Naive thymus-derived CD4-positive, alpha-beta T cell (primary cell): ENCODE measurements around the gene VAPB. TPM values are rescaled to one million over a fixed set of nuclear protein-coding genes. Genes with fewer than 3 reads are reported as not detected.

ENCODE experiments used
- ATAC-seq: fragments of 150-1000 bp; cut with Tn5 transposase; 2 replicates; pipeline ENCODE4 v1.10.0; 2021; ENCODE audit warnings: mild to moderate bottlenecking, moderate library complexity
- CTCF ChIA-PET: fragments of 350-600 bp; sonication (Branson Sonifier 250); formaldehyde crosslinking; loops from one replicate; lab custom pipeline; 2021; ENCODE audit warnings: antibody characterized with exemption; lab: Charles Lee
- POLR2A ChIA-PET: fragments of 350-600 bp; sonication (Branson Sonifier 250); formaldehyde crosslinking; loops from one replicate; lab custom pipeline; 2021; ENCODE audit warnings: antibody characterized with exemption, inconsistent platforms; lab: Charles Lee
- DNase-seq, 9 donors: peaks; one replicate each; pipeline versions ENCODE4 v3.0.0 to v3.0.0-alpha.2; 2020 to 2022; ENCODE audit warnings: mixed read lengths in 1 of 9
- H3K27ac ChIP-seq: one replicate; pipeline ENCODE4 v1.7.0; 2013; ENCODE audit warnings: mild to moderate bottlenecking, low read depth, low read length, moderate library complexity
- H3K27me3 ChIP-seq, 2 donors: one replicate each; pipeline ENCODE4 v1.7.0; 2013; ENCODE audit warnings: low read length in 2 of 2, mild to moderate bottlenecking in 2 of 2, moderate library complexity in 2 of 2; ENCODE audit not compliant: control insufficient read depth in 2 of 2, insufficient read depth in 2 of 2
- H3K36me3 ChIP-seq, 3 experiments: 1 replicate in 2 of 3; 2 replicates in 1 of 3; pipeline ENCODE4 v1.7.0; 2013; ENCODE audit warnings: low read length in 3 of 3, mild to moderate bottlenecking in 3 of 3, moderate library complexity in 1 of 3; ENCODE audit not compliant: insufficient read depth in 3 of 3, control insufficient read depth in 2 of 3
- H3K4me1 ChIP-seq, 2 donors: one replicate each; pipeline ENCODE4 v1.7.0; 2013; ENCODE audit warnings: low read length in 2 of 2, mild to moderate bottlenecking in 2 of 2, moderate library complexity in 1 of 2; ENCODE audit not compliant: control insufficient read depth in 2 of 2, insufficient read depth in 2 of 2
- H3K4me3 ChIP-seq: 2 replicates; pipeline ENCODE4 v1.7.0; 2013; ENCODE audit warnings: mild to moderate bottlenecking, low read length
- H3K9me3 ChIP-seq, 3 experiments: 1 replicate in 2 of 3; 2 replicates in 1 of 3; pipeline ENCODE4 v1.7.0; 2013; ENCODE audit warnings: low read length in 3 of 3; ENCODE audit not compliant: control insufficient read depth in 2 of 3
- H3K27ac Mint-ChIP-seq, 9 donors: one replicate each; pipeline ENCODE4 v1.8.0; 2020 to 2022; ENCODE audit warnings: mixed read lengths in 9 of 9, mild to moderate bottlenecking in 8 of 9, moderate library complexity in 5 of 9, inconsistent platforms in 2 of 9
- H3K27me3 Mint-ChIP-seq, 5 donors: one replicate each; pipeline ENCODE4 v1.8.0; 2021 to 2022; ENCODE audit warnings: mixed read lengths in 5 of 5, mild to moderate bottlenecking in 1 of 5
- H3K36me3 Mint-ChIP-seq, 5 donors: one replicate each; pipeline ENCODE4 v1.8.0; 2020 to 2022; ENCODE audit warnings: mixed read lengths in 5 of 5, mild to moderate bottlenecking in 3 of 5, inconsistent platforms in 1 of 5
- H3K4me1 Mint-ChIP-seq, 7 donors: one replicate each; pipeline ENCODE4 v1.8.0; 2020 to 2022; ENCODE audit warnings: mixed read lengths in 7 of 7, mild to moderate bottlenecking in 3 of 7, inconsistent platforms in 1 of 7
- H3K4me3 Mint-ChIP-seq, 10 donors: one replicate each; pipeline ENCODE4 v1.8.0; 2020 to 2022; ENCODE audit warnings: mild to moderate bottlenecking in 10 of 10, mixed read lengths in 10 of 10, moderate library complexity in 6 of 10, inconsistent platforms in 2 of 10
- H3K9me3 Mint-ChIP-seq, 11 donors: one replicate each; pipeline ENCODE4 v1.8.0; 2020 to 2022; ENCODE audit warnings: mixed read lengths in 11 of 11, mild to moderate bottlenecking in 4 of 11, inconsistent platforms in 1 of 11, moderate library complexity in 1 of 11
- intact Hi-C, 2 donors: fragments of 100-400 bp; cut with micrococcal nuclease; formaldehyde crosslinking; loops; one replicate each; pipeline ENCODE4 v1.15.1; 2023
- polyA plus RNA-seq, 2 donors: library from polyadenylated mRNA; unstranded; fragments of 300-500 nt; fragmentation: Illumina TruSeq; gene quantifications; one replicate each; pipeline ENCODE4 v1.2.3, GENCODE V29; 2021
- total RNA-seq, 6 experiments: library from RNA in 5 of 6; stranded (reverse) in 5 of 6; gene quantifications; 1 replicate in 5 of 6; 2 replicates in 1 of 6; pipeline ENCODE4 v1.2.3 and lab custom pipeline; 2021 to 2026

The VAPB gene
- total and polyA plus RNA-seq, 7 experiments from 2014 or later = 21.9 to 37.0 (median 25.3) TPM

DNA sequence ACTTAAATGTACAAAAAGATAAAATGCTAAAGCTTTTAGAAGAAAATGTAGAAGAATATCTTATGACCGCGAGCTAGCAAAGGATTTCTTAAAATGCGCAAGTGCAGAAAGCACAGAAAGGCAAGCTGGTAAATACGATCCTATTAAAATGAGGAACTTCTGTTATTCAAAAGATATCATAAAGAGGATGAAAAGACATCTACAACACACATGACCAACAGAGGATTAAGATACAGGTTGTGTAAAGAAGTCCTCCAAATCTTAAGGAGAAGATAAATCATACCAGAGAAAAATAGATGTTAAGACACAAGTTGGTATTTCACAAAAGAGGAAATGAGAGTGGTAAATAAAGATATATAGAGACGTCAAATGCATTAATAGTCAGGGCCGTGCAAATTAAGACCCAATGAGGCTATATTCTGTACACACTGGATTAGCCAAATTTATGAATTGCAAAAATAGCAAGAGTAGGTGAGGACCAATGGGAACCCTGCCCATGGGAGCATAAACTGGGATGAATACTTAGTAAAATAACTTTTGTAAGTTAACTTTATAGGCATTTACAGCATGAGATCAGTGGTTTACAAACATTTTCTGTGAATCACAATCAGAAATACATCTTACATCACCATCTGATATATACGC is 103.2 kb downstream of the VAPB start:
- POLR2A ChIA-PET = no interaction called here
- intact Hi-C loops = no loop called here

GRCh38 chr20:58492795-58493524 is 103.9 kb downstream of the VAPB start:
- H3K36me3 ChIP-seq = no peaks in the 10 kb centered on the region
- Mint-ChIP-seq H3K4me1 (no peaks in the 10 kb centered on the region), H3K27ac (no peak overlapping the region), H3K4me3 (no peak overlapping the region), H3K36me3 (peaks cover 0 to 8% (median 4%) of the 10 kb centered on the region in 5 donors), H3K27me3 (peaks cover 6 to 9% (median 7%) of the 10 kb centered on the region in 5 donors), H3K9me3 (peaks cover 0 to 23% (median 7%) of the 10 kb centered on the region in 11 donors)
- no peaks in the 10 kb centered on the region for H3K27me3 ChIP-seq
- H3K4me1 ChIP-seq = no peaks in the 10 kb centered on the region
- intact Hi-C loops = no loop called here
- ATAC-seq = no peak
- DNase-seq = no peak
- ChIA-PET CTCF (interaction anchor here (0.8 kb wide), 1 partner anchor 10 kb away, joined by 3 read pairs; no protein-coding TSS in a partner anchor), POLR2A (no interaction called here)
- H3K27ac ChIP-seq = no peak overlapping the region
- H3K9me3 ChIP-seq = no peaks in the 10 kb centered on the region
- H3K4me3 ChIP-seq = no peak overlapping the region

More for the DNA sequence above, 103.2 kb downstream of the VAPB start:
- Mint-ChIP-seq H3K9me3 (peaks cover 0 to 30% (median 7%) of the 10 kb centered on the region in 11 donors), H3K27ac (no peak overlapping the region), H3K36me3 (peaks cover 0 to 8% (median 4%) of the 10 kb centered on the region in 5 donors), H3K27me3 (peaks cover 6 to 9% (median 7%) of the 10 kb centered on the region in 5 donors), H3K4me3 (no peak overlapping the region), H3K4me1 (no peaks in the 10 kb centered on the region)
- DNase-seq (no peak), ATAC-seq (no peak)
- no peaks in the 10 kb centered on the region for H3K9me3 ChIP-seq
- no peaks in the 10 kb centered on the region for H3K27me3 ChIP-seq
- H3K27ac ChIP-seq = no peak overlapping the region
- CTCF ChIA-PET = no interaction called here
- no peaks in the 10 kb centered on the region for H3K4me1 ChIP-seq
- no peak overlapping the region for H3K4me3 ChIP-seq
- no peaks in the 10 kb centered on the region for H3K36me3 ChIP-seq

GRCh38 chr20:58494923-58495622 is 106.0 kb downstream of the VAPB start:
- CTCF ChIA-PET = no interaction called here
- Mint-ChIP-seq H3K4me3 (no peak overlapping the region), H3K9me3 (peaks cover 0 to 5% (median 0%) of the 10 kb centered on the region in 11 donors), H3K27ac (no peak overlapping the region), H3K4me1 (no peaks in the 10 kb centered on the region), H3K36me3 (no peaks in the 10 kb centered on the region), H3K27me3 (peaks cover 0 to 11% (median 0%) of the 10 kb centered on the region in 5 donors)
- no peak for ATAC-seq
- POLR2A ChIA-PET = no interaction called here
- Histone ChIP-seq H3K9me3 (no peaks in the 10 kb centered on the region), H3K27me3 (no peaks in the 10 kb centered on the region), H3K36me3 (no peaks in the 10 kb centered on the region), H3K4me1 (no peaks in the 10 kb centered on the region), H3K4me3 (no peak overlapping the region), H3K27ac (no peak overlapping the region)
- no peak for DNase-seq
- intact Hi-C loops = no loop called here

DNA sequence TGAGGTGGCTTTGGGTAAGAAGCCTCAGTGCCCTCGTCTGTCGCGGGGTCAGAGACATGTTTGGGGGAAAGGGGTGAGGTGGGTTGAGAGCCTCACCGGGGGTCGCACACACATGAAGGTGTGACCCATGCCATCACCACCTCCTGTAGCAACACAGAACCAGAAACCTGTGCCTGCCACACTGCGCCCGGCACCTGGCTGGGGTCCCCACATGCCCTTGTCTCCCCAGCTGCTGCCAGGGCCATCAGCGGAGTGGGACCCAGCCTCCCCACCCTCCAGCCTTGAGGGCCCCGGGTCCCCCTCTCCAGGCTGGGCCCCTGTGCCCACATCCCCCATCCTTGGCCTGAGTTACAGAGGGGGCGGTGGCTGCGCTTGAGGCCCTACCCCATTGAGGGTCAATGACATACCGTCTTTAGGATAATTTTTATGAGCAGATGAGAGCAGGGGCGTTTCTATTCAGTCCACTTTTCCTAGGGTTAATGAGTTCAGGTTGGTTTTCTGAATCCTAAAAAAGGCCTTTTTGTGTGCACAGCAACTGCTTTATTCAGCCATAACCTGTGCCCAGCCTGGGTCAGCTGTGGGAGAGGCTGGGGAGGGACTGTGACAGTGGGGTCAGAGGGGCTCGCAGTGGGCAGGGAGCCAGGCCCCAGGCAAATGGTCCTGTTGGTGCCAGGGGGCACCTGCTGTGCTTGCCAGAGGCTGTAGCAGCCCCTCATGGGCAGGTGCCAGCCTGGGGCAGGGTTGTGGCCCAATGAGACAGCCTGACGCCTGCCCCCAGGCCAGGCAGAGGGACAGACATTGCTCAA is 106.8 kb downstream of the VAPB start:
- intact Hi-C loops = no loop called here
- ATAC-seq (no peak), DNase-seq (no peak)
- no peaks in the 10 kb centered on the region for H3K4me1 ChIP-seq
- H3K27ac ChIP-seq = no peak overlapping the region
- peaks cover 0 to 11% (median 0%) of the 10 kb centered on the region in 5 donors for H3K27me3 Mint-ChIP-seq
- no peaks in the 10 kb centered on the region for H3K27me3 ChIP-seq
- H3K9me3 ChIP-seq = no peaks in the 10 kb centered on the region
- no peaks in the 10 kb centered on the region for H3K4me1 Mint-ChIP-seq
- H3K27ac Mint-ChIP-seq = no peak overlapping the region
- H3K9me3 Mint-ChIP-seq = peaks cover 0 to 4% (median 0%) of the 10 kb centered on the region in 11 donors
- H3K36me3 Mint-ChIP-seq = no peaks in the 10 kb centered on the region
- no peak overlapping the region for H3K4me3 ChIP-seq
- no peak overlapping the region for H3K4me3 Mint-ChIP-seq
- H3K36me3 ChIP-seq = no peaks in the 10 kb centered on the region
- ChIA-PET POLR2A (no interaction called here), CTCF (no interaction called here)

DNA sequence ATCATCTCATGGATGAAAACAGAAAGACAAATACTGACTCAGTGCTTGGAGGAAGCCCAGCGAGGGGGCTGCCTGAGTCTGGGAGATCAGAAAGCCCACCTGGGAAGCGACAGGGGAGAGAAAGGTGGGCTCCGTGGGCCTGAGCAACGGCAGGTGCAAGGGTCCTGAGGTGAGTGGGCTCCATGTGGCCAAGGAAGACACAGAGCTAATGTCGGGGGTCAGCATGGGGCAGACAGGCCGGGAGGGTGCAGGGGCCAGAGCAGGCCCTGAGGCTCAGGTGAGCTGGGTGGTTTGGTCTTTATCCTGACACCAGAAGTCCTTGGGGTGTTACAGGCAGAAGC is 107.4 kb downstream of the VAPB start:
- intact Hi-C loops = no loop called here
- ChIA-PET POLR2A (no interaction called here), CTCF (no interaction called here)
- Mint-ChIP-seq H3K4me1 (no peaks in the 10 kb centered on the region), H3K27ac (no peak overlapping the region), H3K9me3 (peaks cover 0 to 5% (median 0%) of the 10 kb centered on the region in 11 donors), H3K4me3 (no peak overlapping the region), H3K36me3 (peaks cover 0 to 2% (median 0%) of the 10 kb centered on the region in 5 donors), H3K27me3 (peaks cover 0 to 11% (median 0%) of the 10 kb centered on the region in 5 donors)
- Histone ChIP-seq H3K36me3 (no peaks in the 10 kb centered on the region), H3K9me3 (no peaks in the 10 kb centered on the region), H3K27me3 (no peaks in the 10 kb centered on the region), H3K4me3 (no peak overlapping the region), H3K4me1 (no peaks in the 10 kb centered on the region), H3K27ac (no peak overlapping the region)
- no peak for DNase-seq
- no peak for ATAC-seq

DNA sequence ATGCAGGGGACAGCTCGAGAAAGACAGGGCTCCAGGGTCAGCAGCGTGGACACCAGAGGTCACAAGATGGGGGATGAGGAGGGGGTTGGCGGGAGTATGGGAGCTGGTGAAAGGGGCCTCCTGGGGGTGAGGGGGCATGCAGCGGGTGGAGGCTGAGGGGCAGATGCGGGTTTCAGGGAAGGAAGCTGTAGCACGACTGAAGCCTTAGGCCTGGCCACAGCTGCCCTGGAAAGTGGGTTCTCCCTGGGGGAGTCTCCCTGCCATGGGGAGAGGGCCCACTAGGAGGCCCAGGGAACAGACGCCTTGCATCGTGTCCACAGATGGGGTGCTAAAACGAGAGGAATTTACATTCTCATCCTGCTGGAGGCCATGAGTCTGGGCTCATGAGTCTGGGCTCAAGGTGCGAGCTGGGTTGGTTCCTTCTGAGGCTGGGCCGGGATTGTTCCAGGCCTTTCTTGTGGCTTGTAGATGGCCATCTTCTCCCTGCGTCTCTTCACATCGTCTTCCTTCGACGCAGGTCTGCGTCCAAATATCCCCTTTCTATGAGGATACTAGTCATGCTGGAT is 108.1 kb downstream of the VAPB start:
- H3K9me3 ChIP-seq = no peaks in the 10 kb centered on the region
- H3K4me3 Mint-ChIP-seq = no peak overlapping the region
- no peak overlapping the region for H3K4me3 ChIP-seq
- no peak overlapping the region for H3K27ac ChIP-seq
- ChIA-PET CTCF (no interaction called here), POLR2A (no interaction called here)
- DNase-seq (no peak), ATAC-seq (no peak)
- H3K36me3 Mint-ChIP-seq = peaks cover 0 to 6% (median 0%) of the 10 kb centered on the region in 5 donors
- H3K27ac Mint-ChIP-seq = no peak overlapping the region
- H3K4me1 Mint-ChIP-seq = no peaks in the 10 kb centered on the region
- H3K4me1 ChIP-seq = no peaks in the 10 kb centered on the region
- no peaks in the 10 kb centered on the region for H3K27me3 ChIP-seq
- H3K36me3 ChIP-seq = no peaks in the 10 kb centered on the region
- peaks cover 0 to 13% (median 0%) of the 10 kb centered on the region in 11 donors for H3K9me3 Mint-ChIP-seq
- intact Hi-C loops = no loop called here
- peaks cover 0 to 11% (median under 1%) of the 10 kb centered on the region in 5 donors for H3K27me3 Mint-ChIP-seq
